BJ (cell line): ENCODE results near the gene TOR1B. TPM values are rescaled to one million over a fixed set of nuclear protein-coding genes. Genes with fewer than 3 reads are reported as not detected.
"Not testable (repeated sequence)": the region's sequence is repeated elsewhere in the genome, so short reads cannot be mapped to it uniquely, and the experiment has no call there.

Source experiments
- CTCF ChIA-PET: fragments of 350-600 bp; formaldehyde crosslinking; extraction: SDS; loops from one replicate; lab custom pipeline; 2021; ENCODE audit warnings: antibody characterized with exemption, inconsistent platforms; lab: Yijun Ruan, JAX
- POLR2A ChIA-PET: fragments of 300-600 bp; sonication (Branson Sonifier 250); formaldehyde crosslinking; extraction: SDS; loops from one replicate; lab custom pipeline; 2021; ENCODE audit warnings: antibody characterized with exemption; lab: Charles Lee
- DNase-seq: peaks from one replicate; pipeline ENCODE4 v3.0.0-alpha.2; 2011; ENCODE audit warnings: low read depth
- H3K27me3 ChIP-seq: 2 replicates; pipeline ENCODE4 v1.6.0; 2011; ENCODE audit warnings: low read length; ENCODE audit not compliant: control insufficient read depth, insufficient read depth
- H3K36me3 ChIP-seq: 2 replicates; pipeline ENCODE4 v1.5.1; 2011; ENCODE audit warnings: low read length; ENCODE audit not compliant: control insufficient read depth, insufficient read depth
- H3K4me3 ChIP-seq: 2 replicates; pipeline ENCODE4 v1.5.1; 2011; ENCODE audit warnings: low read depth, mild to moderate bottlenecking, control low read depth, low read length
- polyA plus RNA-seq: library from polyadenylated mRNA; depleted of rRNA; stranded (reverse); fragments of >200 nt; gene quantifications from 2 replicates; pipeline ENCODE4 v1.2.3, GENCODE V29; 2011
- TF ChIP-seq, protein P1 (sequence below): IDR thresholded peaks from 2 replicates; pipeline ENCODE4 v1.5.1; 2011; ENCODE audit warnings: low read depth, mild to moderate bottlenecking, control low read depth, inconsistent platforms, low read length, moderate library complexity; ENCODE audit not compliant: insufficient read depth

Gene TOR1B
- polyA plus RNA-seq, 1 experiment, result 26.8 TPM

DNA sequence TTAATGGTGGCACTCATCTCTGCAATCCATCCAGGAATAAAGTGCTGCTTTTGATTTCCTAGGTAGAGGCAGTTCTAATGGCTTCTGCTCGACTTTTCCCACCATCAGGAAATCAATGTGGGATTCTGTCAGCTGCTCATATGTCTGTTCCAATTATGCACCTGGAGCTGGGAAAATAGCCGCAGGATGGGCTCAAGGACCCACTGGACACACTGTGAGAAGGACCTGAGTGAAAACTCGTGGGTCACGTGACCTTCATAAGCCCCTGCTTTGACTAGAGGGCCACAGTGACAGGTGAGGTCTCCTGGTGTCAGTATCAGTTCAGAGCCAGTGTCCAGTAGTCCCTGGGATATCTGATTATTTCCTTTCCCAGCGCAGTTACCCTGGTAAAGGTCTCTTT is 32.2 kb upstream of the TOR1B start:
- Histone ChIP-seq H3K36me3 (no peaks in the 10 kb centered on the region), H3K4me3 (no peak overlapping the region), H3K27me3 (no peaks in the 10 kb centered on the region)
- TF ChIP-seq, protein P1, sequence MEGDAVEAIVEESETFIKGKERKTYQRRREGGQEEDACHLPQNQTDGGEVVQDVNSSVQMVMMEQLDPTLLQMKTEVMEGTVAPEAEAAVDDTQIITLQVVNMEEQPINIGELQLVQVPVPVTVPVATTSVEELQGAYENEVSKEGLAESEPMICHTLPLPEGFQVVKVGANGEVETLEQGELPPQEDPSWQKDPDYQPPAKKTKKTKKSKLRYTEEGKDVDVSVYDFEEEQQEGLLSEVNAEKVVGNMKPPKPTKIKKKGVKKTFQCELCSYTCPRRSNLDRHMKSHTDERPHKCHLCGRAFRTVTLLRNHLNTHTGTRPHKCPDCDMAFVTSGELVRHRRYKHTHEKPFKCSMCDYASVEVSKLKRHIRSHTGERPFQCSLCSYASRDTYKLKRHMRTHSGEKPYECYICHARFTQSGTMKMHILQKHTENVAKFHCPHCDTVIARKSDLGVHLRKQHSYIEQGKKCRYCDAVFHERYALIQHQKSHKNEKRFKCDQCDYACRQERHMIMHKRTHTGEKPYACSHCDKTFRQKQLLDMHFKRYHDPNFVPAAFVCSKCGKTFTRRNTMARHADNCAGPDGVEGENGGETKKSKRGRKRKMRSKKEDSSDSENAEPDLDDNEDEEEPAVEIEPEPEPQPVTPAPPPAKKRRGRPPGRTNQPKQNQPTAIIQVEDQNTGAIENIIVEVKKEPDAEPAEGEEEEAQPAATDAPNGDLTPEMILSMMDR, result no peak
- ChIA-PET CTCF (interaction anchor here (3.7 kb wide), 1 partner anchor 33 kb away, joined by 15 read pairs; no protein-coding TSS in a partner anchor), POLR2A (no interaction called here)
- DNase-seq, result no peak

DNA sequence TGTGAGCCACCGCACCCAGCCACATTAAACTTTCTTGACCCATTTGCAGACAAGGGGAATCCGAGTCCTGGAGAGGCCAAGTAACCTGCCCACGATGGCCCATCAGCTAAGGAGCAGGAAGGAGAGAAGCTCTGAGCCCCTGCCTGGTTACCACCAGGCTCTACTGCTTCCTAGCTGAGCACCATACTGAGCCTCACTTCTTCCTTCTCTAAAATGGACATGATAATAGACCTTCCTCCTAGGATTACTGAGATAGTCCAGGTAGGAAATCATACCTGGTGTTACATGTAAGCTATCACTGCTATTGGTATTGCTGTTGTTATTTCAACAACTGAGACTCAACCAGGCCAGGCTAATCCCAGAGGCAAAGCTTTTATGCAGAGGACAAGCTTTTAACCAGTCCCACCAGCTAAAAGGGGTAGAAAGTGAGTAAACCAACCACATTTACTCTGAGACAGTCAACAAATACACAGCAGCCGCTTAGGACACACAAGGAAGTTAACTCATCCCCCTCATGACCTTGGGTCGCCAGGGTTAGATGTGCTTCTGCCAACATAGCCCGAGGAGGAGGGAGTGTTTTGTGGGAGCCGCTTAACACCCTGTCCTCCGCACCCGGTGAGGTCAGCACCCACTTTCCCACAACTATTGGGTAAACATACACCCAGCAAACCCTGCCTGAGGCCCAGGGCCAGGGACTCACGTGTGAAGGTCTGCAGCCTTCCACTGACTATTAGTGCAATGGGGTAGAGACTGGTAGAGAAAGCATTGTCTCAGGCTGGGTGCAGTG is 29.5 kb upstream of the TOR1B start:
- no peak overlapping the region for H3K4me3 ChIP-seq
- CTCF ChIA-PET, result interaction anchor here (3.7 kb wide), 1 partner anchor 36 kb away, joined by 15 read pairs; no protein-coding TSS in a partner anchor
- no peaks in the 10 kb centered on the region for H3K36me3 ChIP-seq
- no peaks in the 10 kb centered on the region for H3K27me3 ChIP-seq
- TF ChIP-seq, protein P1, result no peak
- POLR2A ChIA-PET, result no interaction called here
- DNase-seq, result no peak

DNA sequence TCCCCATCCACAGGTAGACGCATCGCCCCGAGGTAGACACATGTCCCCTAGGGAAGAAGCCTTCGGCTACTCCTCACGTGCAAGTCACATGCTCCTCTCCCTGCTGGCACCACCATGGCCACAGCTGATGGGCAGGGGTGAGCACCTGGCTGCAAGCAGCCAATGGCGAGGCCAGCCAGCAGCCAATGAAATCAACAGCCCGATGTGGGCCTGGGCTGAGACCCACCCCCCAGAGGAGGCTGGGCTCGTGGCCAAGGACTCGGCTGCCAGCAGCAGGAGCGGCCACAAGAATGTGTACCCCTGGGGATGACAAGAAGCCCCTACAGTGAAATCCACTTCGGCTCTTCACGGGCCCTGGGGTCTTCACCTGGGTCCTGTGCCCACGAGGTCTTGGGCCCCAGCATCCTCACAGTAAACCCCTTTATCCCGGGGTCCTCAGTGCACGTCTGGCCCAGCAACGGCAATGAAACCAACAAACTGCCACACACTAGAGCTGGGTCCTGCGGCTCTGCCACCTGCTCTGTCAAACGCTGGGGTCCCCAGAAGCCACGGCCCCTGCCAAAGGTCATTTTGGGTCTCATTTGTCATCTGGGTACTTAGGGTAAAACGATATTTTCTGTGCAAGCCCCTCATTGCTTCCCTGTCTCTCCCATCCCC is 28.1 kb upstream of the TOR1B start:
- DNase-seq, result no peak
- CTCF ChIA-PET, result interaction anchor here (0.5 to 0.9 kb wide), 2 partner anchors 8 to 422 kb away, joined by 3 read pairs; no protein-coding TSS in a partner anchor
- H3K27me3 ChIP-seq, result no peaks in the 10 kb centered on the region
- POLR2A ChIA-PET, result no interaction called here
- H3K4me3 ChIP-seq, result no peak overlapping the region
- no peaks in the 10 kb centered on the region for H3K36me3 ChIP-seq
- TF ChIP-seq, protein P1, result no peak

DNA sequence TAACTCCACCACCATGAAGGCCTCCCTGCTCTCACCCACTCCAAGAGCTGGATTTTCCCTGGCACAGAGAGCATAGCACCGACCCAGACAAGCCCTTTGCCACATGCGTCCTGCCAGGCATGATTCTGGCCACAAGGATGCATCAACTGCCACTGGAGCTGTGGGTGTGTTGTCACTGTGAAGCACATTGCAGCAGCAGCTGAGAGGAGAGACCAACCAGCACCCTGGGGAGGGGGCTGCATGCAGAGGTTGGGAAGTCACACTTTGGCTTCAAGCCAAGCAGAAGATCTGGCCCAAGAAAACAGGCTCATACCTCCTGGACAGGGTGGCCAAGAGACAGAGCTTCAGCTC is 27.6 kb upstream of the TOR1B start:
- Histone ChIP-seq H3K27me3 (no peaks in the 10 kb centered on the region), H3K4me3 (no peak overlapping the region), H3K36me3 (no peaks in the 10 kb centered on the region)
- POLR2A ChIA-PET, result no interaction called here
- DNase-seq, result no peak
- CTCF ChIA-PET, result interaction anchor here (0.9 to 3.4 kb wide), 2 partner anchors 8 to 37 kb away, joined by 3 to 39 read pairs; no protein-coding TSS in a partner anchor
- TF ChIP-seq, protein P1, result no peak

DNA sequence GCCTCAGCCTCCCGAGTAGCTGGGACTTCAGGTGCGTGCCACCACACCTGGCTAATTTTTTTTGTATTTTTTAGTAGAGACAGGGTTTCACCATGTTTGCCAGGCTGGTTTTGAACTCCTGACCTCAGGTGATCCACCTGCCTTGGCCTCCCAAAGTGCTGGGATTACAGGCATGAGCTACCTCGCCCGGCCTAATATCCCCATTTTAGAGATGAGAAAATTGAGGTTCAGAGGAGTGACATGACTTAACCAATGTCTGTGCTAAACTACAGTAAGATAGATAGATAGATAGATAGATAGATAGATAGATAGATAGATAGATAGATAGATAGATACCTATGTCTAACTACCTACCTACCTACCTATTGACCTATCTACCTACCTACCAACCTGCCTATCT is 26.9 kb upstream of the TOR1B start:
- H3K36me3 ChIP-seq, H3K27me3 ChIP-seq, POLR2A ChIA-PET, DNase-seq, H3K4me3 ChIP-seq: not testable (repeated sequence)
- CTCF ChIA-PET, result interaction anchor here (2.8 to 3.4 kb wide), 3 partner anchors 38 to 133 kb away, joined by 14 to 39 read pairs (median 20); partner anchors contain the start of gene ASB6
